GM12875 (cell line): Measurements from ENCODE around the gene EXOC1.

Experiments
- H3K4me3 ChIP-seq: one replicate; pipeline ENCODE4 v1.5.1; 2011; ENCODE audit warnings: low read depth, low read length, control low read depth
- CTCF ChIP-seq: IDR thresholded peaks from 2 replicates; pipeline ENCODE4 v1.5.1; 2011; ENCODE audit warnings: low read depth, mild to moderate bottlenecking, control low read depth, inconsistent platforms, low read length, moderate library complexity, borderline replicate concordance; ENCODE audit not compliant: insufficient read depth

The EXOC1 gene

GRCh38 chr4:55947912-55948725 lies 94.7 kb downstream of the EXOC1 start:
- peak overlapping the region; percentile 84 for H3K4me3 ChIP-seq
- TF ChIP-seq CTCF: no peak

- peak within 1 kb of the TSS; percentile 84 for H3K4me3 ChIP-seq
- TF ChIP-seq CTCF: peak; percentile 97
Measured at GRCh38 chr4:55948726-55949481, 95.5 kb downstream of the EXOC1 start, which contains the start of gene CEP135. Gene CEP135 (plus strand): TSS chr4:55948945. CDS start chr4:55952131, 3,186 bp downstream.

- no peak for TF ChIP-seq CTCF
- H3K4me3 ChIP-seq: peak overlapping the region; percentile 84
Measured at GRCh38 chr4:55949482-55949802, 96.0 kb downstream of the EXOC1 start.

- TF ChIP-seq CTCF: no peak
- H3K4me3 ChIP-seq: no peak overlapping the region
Measured at GRCh38 chr4:55951191-55951922, 97.9 kb downstream of the EXOC1 start.
